A549 (cell line): ENCODE results near the gene RAPGEF4.

Experiments
- CHD2 ChIP-seq: fragments of 150-350 bp; IDR thresholded peaks from 2 replicates; pipeline ENCODE4 v1.6.1; 2014; ENCODE audit warnings: low read length; ENCODE audit not compliant: partially characterized antibody
- CHD4 ChIP-seq: fragments of 200-600 bp; sonication (generic); IDR thresholded peaks from 2 replicates; pipeline ENCODE4 v1.6.1; 2016; ENCODE audit warnings: antibody characterized with exemption, mild to moderate bottlenecking, borderline replicate concordance
- EP300 ChIP-seq, 2 experiments: fragments of >200 bp; sonication (Bioruptor Twin); formaldehyde crosslinking; IDR thresholded peaks; 2 replicates in 1 of 2; 3 replicates in 1 of 2; pipeline ENCODE4 v1.6.1; 2016 to 2017
- FOSL2 ChIP-seq, 2 experiments: fragments of 450-650 bp in 1 of 2; fragments of >200 bp in 1 of 2; sonication (Bioruptor Twin) in 1 of 2; formaldehyde crosslinking; IDR thresholded peaks; 2 replicates each; pipeline versions ENCODE4 v1.5.0 to v1.6.1; 2016 to 2020; ENCODE audit warnings: mild to moderate bottlenecking in 1 of 2, moderate library complexity in 1 of 2
- MAFK ChIP-seq: fragments of 450-650 bp; IDR thresholded peaks from 2 replicates; pipeline ENCODE4 v1.6.1; 2014; ENCODE audit not compliant: partially characterized antibody
- NPAS2 ChIP-seq: fragments of 250-450 bp; sonication (Bioruptor Pico); IDR thresholded peaks from 2 replicates; pipeline ENCODE4 v1.8.0; 2022; ENCODE audit warnings: mild to moderate bottlenecking, moderate library complexity, borderline replicate concordance
- POLR2A ChIP-seq: IDR thresholded peaks from 2 replicates; pipeline ENCODE4 v1.6.1; 2012; ENCODE audit warnings: mild to moderate bottlenecking, low read length
- RCOR1 ChIP-seq: fragments of 150-350 bp; IDR thresholded peaks from 2 replicates; pipeline ENCODE4 v1.6.1; 2014; ENCODE audit warnings: antibody characterized with exemption, low read length, low read depth
- TF ChIP-seq, protein P1 (sequence below): fragments of 200-600 bp; sonication (generic); IDR thresholded peaks from 2 replicates; pipeline ENCODE4 v1.6.1; 2016; ENCODE audit warnings: antibody characterized with exemption, mild to moderate bottlenecking, moderate library complexity
- TF ChIP-seq, protein P2 (sequence below): fragments of >200 bp; sonication (Bioruptor Twin); formaldehyde crosslinking; IDR thresholded peaks from 3 replicates; pipeline ENCODE4 v1.5.1; 2016
- TF ChIP-seq, protein P3 (sequence below): IDR thresholded peaks from 2 replicates; pipeline ENCODE4 v1.6.1; 2012; ENCODE audit warnings: low read depth, borderline replicate concordance
- TF ChIP-seq, protein P4 (sequence below): fragments of 150-350 bp; IDR thresholded peaks from 2 replicates; pipeline ENCODE4 v1.6.1; 2014; ENCODE audit warnings: low read depth, mild to moderate bottlenecking, low read length

DNA sequence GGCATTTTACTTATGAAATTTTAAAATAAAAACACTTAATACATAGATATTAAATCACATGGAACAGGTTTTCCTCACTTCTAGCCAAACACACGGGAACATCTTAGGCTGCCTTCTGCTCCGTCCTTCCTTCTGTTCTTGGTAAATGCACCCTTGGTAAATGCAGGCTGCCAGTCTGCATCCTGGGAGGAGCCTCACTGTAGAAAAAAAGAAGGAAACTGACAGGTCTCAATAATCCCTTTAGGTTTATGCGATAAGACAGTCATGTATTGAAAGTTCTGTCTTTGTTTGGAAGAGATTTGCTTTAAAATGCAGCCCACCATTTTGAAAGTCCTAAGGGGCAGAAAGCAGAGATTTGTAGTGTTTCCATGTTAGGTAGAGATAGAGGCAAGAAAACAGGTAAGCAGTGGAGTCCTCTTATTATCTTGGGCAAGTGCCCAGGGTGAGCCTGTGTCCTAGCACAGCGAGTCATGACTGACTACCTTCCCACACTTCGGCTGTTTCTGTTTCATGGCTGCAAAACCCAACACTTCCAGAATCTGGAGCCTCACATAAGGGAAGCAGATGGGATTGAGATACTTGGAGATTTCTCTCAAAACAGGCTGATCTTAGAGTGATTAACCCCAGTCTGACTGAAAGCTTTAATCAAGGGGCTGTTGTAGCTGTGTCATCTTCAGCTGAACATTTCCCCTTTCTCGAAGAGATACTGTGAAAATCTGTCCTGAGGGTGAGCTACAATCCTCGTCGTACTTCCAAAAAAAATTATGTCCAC, 208.6 kb downstream of the RAPGEF4 start:
- TF ChIP-seq, protein P1, sequence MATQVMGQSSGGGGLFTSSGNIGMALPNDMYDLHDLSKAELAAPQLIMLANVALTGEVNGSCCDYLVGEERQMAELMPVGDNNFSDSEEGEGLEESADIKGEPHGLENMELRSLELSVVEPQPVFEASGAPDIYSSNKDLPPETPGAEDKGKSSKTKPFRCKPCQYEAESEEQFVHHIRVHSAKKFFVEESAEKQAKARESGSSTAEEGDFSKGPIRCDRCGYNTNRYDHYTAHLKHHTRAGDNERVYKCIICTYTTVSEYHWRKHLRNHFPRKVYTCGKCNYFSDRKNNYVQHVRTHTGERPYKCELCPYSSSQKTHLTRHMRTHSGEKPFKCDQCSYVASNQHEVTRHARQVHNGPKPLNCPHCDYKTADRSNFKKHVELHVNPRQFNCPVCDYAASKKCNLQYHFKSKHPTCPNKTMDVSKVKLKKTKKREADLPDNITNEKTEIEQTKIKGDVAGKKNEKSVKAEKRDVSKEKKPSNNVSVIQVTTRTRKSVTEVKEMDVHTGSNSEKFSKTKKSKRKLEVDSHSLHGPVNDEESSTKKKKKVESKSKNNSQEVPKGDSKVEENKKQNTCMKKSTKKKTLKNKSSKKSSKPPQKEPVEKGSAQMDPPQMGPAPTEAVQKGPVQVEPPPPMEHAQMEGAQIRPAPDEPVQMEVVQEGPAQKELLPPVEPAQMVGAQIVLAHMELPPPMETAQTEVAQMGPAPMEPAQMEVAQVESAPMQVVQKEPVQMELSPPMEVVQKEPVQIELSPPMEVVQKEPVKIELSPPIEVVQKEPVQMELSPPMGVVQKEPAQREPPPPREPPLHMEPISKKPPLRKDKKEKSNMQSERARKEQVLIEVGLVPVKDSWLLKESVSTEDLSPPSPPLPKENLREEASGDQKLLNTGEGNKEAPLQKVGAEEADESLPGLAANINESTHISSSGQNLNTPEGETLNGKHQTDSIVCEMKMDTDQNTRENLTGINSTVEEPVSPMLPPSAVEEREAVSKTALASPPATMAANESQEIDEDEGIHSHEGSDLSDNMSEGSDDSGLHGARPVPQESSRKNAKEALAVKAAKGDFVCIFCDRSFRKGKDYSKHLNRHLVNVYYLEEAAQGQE, result no peak
- no peak for TF ChIP-seq NPAS2 (CRISPR knock-in tag)
- no peak for TF ChIP-seq EP300 (IDR thresholded peaks at IDR 0.05)
- TF ChIP-seq, protein P2, sequence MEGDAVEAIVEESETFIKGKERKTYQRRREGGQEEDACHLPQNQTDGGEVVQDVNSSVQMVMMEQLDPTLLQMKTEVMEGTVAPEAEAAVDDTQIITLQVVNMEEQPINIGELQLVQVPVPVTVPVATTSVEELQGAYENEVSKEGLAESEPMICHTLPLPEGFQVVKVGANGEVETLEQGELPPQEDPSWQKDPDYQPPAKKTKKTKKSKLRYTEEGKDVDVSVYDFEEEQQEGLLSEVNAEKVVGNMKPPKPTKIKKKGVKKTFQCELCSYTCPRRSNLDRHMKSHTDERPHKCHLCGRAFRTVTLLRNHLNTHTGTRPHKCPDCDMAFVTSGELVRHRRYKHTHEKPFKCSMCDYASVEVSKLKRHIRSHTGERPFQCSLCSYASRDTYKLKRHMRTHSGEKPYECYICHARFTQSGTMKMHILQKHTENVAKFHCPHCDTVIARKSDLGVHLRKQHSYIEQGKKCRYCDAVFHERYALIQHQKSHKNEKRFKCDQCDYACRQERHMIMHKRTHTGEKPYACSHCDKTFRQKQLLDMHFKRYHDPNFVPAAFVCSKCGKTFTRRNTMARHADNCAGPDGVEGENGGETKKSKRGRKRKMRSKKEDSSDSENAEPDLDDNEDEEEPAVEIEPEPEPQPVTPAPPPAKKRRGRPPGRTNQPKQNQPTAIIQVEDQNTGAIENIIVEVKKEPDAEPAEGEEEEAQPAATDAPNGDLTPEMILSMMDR, result no peak
- TF ChIP-seq RCOR1, result no peak
- no peak for TF ChIP-seq POLR2A
- TF ChIP-seq FOSL2 (IDR thresholded peaks at IDR 0.05), result no peak
- no peak for TF ChIP-seq FOSL2 (CRISPR knock-in tag; IDR thresholded peaks at IDR 0.05)
- TF ChIP-seq, protein P3, sequence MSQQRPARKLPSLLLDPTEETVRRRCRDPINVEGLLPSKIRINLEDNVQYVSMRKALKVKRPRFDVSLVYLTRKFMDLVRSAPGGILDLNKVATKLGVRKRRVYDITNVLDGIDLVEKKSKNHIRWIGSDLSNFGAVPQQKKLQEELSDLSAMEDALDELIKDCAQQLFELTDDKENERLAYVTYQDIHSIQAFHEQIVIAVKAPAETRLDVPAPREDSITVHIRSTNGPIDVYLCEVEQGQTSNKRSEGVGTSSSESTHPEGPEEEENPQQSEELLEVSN, result no peak
- TF ChIP-seq, protein P4, sequence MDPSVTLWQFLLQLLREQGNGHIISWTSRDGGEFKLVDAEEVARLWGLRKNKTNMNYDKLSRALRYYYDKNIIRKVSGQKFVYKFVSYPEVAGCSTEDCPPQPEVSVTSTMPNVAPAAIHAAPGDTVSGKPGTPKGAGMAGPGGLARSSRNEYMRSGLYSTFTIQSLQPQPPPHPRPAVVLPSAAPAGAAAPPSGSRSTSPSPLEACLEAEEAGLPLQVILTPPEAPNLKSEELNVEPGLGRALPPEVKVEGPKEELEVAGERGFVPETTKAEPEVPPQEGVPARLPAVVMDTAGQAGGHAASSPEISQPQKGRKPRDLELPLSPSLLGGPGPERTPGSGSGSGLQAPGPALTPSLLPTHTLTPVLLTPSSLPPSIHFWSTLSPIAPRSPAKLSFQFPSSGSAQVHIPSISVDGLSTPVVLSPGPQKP, result no peak
- TF ChIP-seq CHD2, result no peak
- no peak for TF ChIP-seq CHD4
- no peak for TF ChIP-seq MAFK
